Measurements from ENCODE around the gene SMIM24. TPM values are rescaled to one million over a fixed set of nuclear protein-coding genes. Genes with fewer than 3 reads are reported as not detected.

The SMIM24 gene
- total and polyA plus RNA-seq, 4 experiments from 2014 or later = not detected

DNA sequence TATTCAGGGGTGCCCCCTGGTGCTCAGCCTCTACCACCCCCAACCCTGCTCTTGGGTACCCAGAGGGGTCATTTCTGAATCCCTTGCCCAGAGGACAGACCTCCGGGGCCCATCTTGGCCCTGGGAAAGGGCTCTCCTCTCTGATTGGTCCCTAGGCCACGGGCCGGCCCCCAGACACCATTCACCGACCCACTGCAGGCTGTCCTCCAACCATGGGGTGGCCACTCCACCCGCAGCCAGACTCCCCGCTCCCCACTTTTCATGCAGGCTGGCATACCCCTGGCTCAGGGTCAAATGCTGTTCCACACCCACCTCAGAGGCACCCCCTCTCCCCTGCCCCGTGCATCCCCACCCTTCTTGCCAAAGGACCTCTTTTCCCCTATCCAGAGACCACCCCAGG is 14.8 kb downstream of the SMIM24 start:
- H3K9me3 ChIP-seq (ENCODE audit: control insufficient read depth in 1 of 2, low read length in 2 of 2) = no peaks in the 10 kb centered on the region
- H3K4me1 Mint-ChIP-seq = peaks cover 0 to 2% (median under 1%) of the 10 kb centered on the region in 4 donors
- H3K9me3 Mint-ChIP-seq = peaks cover 0 to 2% (median 0%) of the 10 kb centered on the region in 8 donors
- peaks cover 0 to under 1% of the 10 kb centered on the region in 2 donors for H3K27me3 Mint-ChIP-seq
- no peaks in the 10 kb centered on the region for H3K36me3 ChIP-seq (ENCODE audit: insufficient read depth, low read length)
- H3K36me3 Mint-ChIP-seq = peaks cover 6% of the 10 kb centered on the region in 2 donors
- CTCF ChIA-PET (ENCODE audit: partially characterized antibody) = interaction anchor here (1.9 kb wide), 1 partner anchor 161 kb away, joined by 6 read pairs; no protein-coding TSS in a partner anchor
- H3K4me3 Mint-ChIP-seq = no peak overlapping the region
- no peaks in the 10 kb centered on the region for H3K4me1 ChIP-seq (ENCODE audit: insufficient read depth, low read length)
- H3K27ac Mint-ChIP-seq = no peak overlapping the region
- intact Hi-C loops (cut with micrococcal nuclease) = no loop called here
- H3K27me3 ChIP-seq (ENCODE audit: insufficient read depth, low read length) = no peaks in the 10 kb centered on the region
- POLR2A ChIA-PET (ENCODE audit: partially characterized antibody) = no interaction called here
- DNase-seq = no peak
- no peak overlapping the region for H3K4me3 ChIP-seq (ENCODE audit: low read length in 2 of 2)
- H3K27ac ChIP-seq (ENCODE audit: low read depth, low read length) = no peak overlapping the region

DNA sequence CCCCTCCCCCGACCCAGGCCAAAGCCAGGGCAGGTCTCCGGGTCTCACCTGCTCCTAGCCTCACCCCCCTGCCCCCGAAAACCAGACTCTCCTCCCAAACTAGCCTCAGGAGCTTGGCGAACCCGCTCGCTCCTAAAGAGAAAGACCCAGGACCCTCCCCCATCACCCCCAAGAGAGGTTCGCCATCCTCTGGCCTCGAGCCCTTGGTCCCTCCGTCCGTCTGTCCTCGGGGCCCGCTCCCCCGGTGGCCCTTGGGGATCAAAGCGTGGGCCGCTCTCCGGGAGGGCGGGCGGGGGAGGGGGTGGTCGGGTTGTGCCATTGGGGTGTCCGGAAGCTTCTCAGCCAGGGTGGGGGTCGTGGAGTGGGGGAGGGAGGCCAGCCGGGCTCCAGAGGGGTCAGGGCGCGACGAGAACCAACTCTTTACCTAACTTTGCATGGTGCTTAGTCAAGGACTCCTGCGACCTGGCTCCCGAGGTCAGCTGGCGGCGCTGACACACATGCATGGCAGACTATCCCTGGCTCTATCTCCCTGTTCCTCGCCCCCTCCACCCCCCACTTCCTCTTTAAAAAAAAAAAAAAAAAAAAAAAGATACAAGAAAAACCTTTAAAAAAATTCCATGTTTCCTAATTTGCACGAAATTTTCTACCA is 15.6 kb downstream of the SMIM24 start:
- Histone ChIP-seq H3K4me3 (ENCODE audit: low read length in 2 of 2) (no peak overlapping the region), H3K4me1 (ENCODE audit: insufficient read depth, low read length) (no peaks in the 10 kb centered on the region), H3K36me3 (ENCODE audit: insufficient read depth, low read length) (no peaks in the 10 kb centered on the region), H3K9me3 (ENCODE audit: control insufficient read depth in 1 of 2, low read length in 2 of 2) (no peaks in the 10 kb centered on the region), H3K27me3 (ENCODE audit: insufficient read depth, low read length) (no peaks in the 10 kb centered on the region), H3K27ac (ENCODE audit: low read depth, low read length) (no peak overlapping the region)
- CTCF ChIA-PET (ENCODE audit: partially characterized antibody) = interaction anchor here (0.7 to 1.9 kb wide), 3 partner anchors 8 to 174 kb away, joined by 4 to 6 read pairs (median 6); no protein-coding TSS in a partner anchor
- Mint-ChIP-seq H3K27ac (no peak overlapping the region), H3K4me3 (no peak overlapping the region), H3K27me3 (no peaks in the 10 kb centered on the region), H3K4me1 (peaks cover 0 to 2% (median under 1%) of the 10 kb centered on the region in 4 donors), H3K36me3 (peaks cover 6 to 8% of the 10 kb centered on the region in 2 donors), H3K9me3 (peaks cover 0 to 2% (median 0%) of the 10 kb centered on the region in 8 donors)
- intact Hi-C loops (cut with micrococcal nuclease) = no loop called here
- no peak for DNase-seq
- POLR2A ChIA-PET (ENCODE audit: partially characterized antibody) = no interaction called here

- Mint-ChIP-seq H3K4me1 (peaks cover 0 to 2% (median under 1%) of the 10 kb centered on the region in 4 donors), H3K36me3 (peaks cover 6 to 10% of the 10 kb centered on the region in 2 donors), H3K9me3 (peaks cover 0 to 2% (median 0%) of the 10 kb centered on the region in 8 donors), H3K4me3 (no peak overlapping the region), H3K27ac (no peak overlapping the region), H3K27me3 (no peaks in the 10 kb centered on the region)
- POLR2A ChIA-PET (ENCODE audit: partially characterized antibody) = no interaction called here
- H3K4me1 ChIP-seq (ENCODE audit: insufficient read depth, low read length) = no peaks in the 10 kb centered on the region
- H3K9me3 ChIP-seq (ENCODE audit: control insufficient read depth in 1 of 2, low read length in 2 of 2) = no peaks in the 10 kb centered on the region
- no peak overlapping the region for H3K27ac ChIP-seq (ENCODE audit: low read depth, low read length)
- CTCF ChIA-PET (ENCODE audit: partially characterized antibody) = interaction anchor here (1.5 kb wide), 1 partner anchor 9 kb away, joined by 6 read pairs; no protein-coding TSS in a partner anchor
- no peak overlapping the region for H3K4me3 ChIP-seq (ENCODE audit: low read length in 2 of 2)
- intact Hi-C loops (cut with micrococcal nuclease) = no loop called here
- H3K27me3 ChIP-seq (ENCODE audit: insufficient read depth, low read length) = no peaks in the 10 kb centered on the region
- no peak for DNase-seq
- no peaks in the 10 kb centered on the region for H3K36me3 ChIP-seq (ENCODE audit: insufficient read depth, low read length)
Measured at GRCh38 chr19:3463714-3464586, 16.4 kb downstream of the SMIM24 start.

- H3K9me3 Mint-ChIP-seq = peaks cover 0 to 2% (median 0%) of the 10 kb centered on the region in 8 donors
- H3K36me3 Mint-ChIP-seq = peaks cover 6 to 11% of the 10 kb centered on the region in 2 donors
- Histone ChIP-seq H3K4me1 (ENCODE audit: insufficient read depth, low read length) (no peaks in the 10 kb centered on the region), H3K9me3 (ENCODE audit: control insufficient read depth in 1 of 2, low read length in 2 of 2) (no peaks in the 10 kb centered on the region), H3K27me3 (ENCODE audit: insufficient read depth, low read length) (no peaks in the 10 kb centered on the region), H3K36me3 (ENCODE audit: insufficient read depth, low read length) (no peaks in the 10 kb centered on the region), H3K27ac (ENCODE audit: low read depth, low read length) (no peak overlapping the region), H3K4me3 (ENCODE audit: low read length in 2 of 2) (no peak overlapping the region)
- H3K4me3 Mint-ChIP-seq = no peak overlapping the region
- CTCF ChIA-PET (ENCODE audit: partially characterized antibody) = interaction anchor here (1.5 kb wide), 1 partner anchor 10 kb away, joined by 6 read pairs; no protein-coding TSS in a partner anchor
- intact Hi-C loops (cut with micrococcal nuclease) = no loop called here
- no peaks in the 10 kb centered on the region for H3K27me3 Mint-ChIP-seq
- no peak for DNase-seq
- H3K27ac Mint-ChIP-seq = no peak overlapping the region
- POLR2A ChIA-PET (ENCODE audit: partially characterized antibody) = no interaction called here
- no peaks in the 10 kb centered on the region for H3K4me1 Mint-ChIP-seq
Measured at GRCh38 chr19:3462991-3463713, 17.2 kb downstream of the SMIM24 start.

DNA sequence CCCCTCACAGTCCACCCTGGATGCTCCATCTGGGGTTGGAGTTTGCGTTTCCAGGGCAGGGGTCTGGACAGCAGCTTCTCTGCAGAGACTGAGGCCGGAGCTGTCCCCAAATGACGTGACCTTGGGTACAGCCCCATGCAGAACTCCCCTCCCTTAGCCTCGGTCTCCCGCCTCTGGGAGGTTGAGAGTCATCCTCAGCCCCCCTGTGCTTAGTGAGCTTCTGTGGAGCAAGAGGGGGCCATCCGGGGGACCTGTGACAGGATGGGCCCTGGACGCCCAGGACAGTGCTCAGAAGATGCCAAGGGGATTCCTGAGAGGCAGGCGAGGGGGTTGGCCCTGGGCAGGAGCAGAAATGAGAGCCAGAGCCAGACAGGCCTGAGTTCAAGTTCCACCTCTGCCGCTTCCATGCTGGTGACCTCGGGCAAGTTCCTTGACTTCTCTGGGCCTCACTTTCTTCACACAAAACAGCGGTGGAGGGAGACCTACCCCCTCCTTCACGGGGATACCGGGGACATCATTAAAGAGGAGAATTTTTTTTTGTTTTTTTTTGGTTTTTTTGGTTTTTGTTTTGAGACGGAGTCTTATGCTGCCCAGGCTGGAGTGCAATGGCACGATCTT is 20.3 kb downstream of the SMIM24 start:
- H3K4me3 Mint-ChIP-seq = no peak overlapping the region
- CTCF ChIA-PET (ENCODE audit: partially characterized antibody) = interaction anchor here (1.1 to 1.4 kb wide), 2 partner anchors 12 to 30 kb away, joined by 3 to 7 read pairs; no protein-coding TSS in a partner anchor
- no peaks in the 10 kb centered on the region for H3K9me3 Mint-ChIP-seq
- POLR2A ChIA-PET (ENCODE audit: partially characterized antibody) = no interaction called here
- H3K27me3 Mint-ChIP-seq = no peaks in the 10 kb centered on the region
- Histone ChIP-seq H3K4me3 (ENCODE audit: low read length in 2 of 2) (no peak overlapping the region), H3K27me3 (ENCODE audit: insufficient read depth, low read length) (no peaks in the 10 kb centered on the region), H3K27ac (ENCODE audit: low read depth, low read length) (no peak overlapping the region), H3K9me3 (ENCODE audit: control insufficient read depth in 1 of 2, low read length in 2 of 2) (no peaks in the 10 kb centered on the region), H3K36me3 (ENCODE audit: insufficient read depth, low read length) (peaks cover 4% of the 10 kb centered on the region), H3K4me1 (ENCODE audit: insufficient read depth, low read length) (no peaks in the 10 kb centered on the region)
- H3K36me3 Mint-ChIP-seq = peaks cover 6 to 16% of the 10 kb centered on the region in 2 donors
- no peaks in the 10 kb centered on the region for H3K4me1 Mint-ChIP-seq
- no peak overlapping the region for H3K27ac Mint-ChIP-seq
- no peak for DNase-seq
- intact Hi-C loops (cut with micrococcal nuclease) = no loop called here

GRCh38 chr19:3459089-3459881 is 21.0 kb downstream of the SMIM24 start:
- Mint-ChIP-seq H3K36me3 (peaks cover 6 to 16% of the 10 kb centered on the region in 2 donors), H3K27me3 (no peaks in the 10 kb centered on the region), H3K4me1 (no peaks in the 10 kb centered on the region), H3K27ac (no peak overlapping the region), H3K9me3 (no peaks in the 10 kb centered on the region), H3K4me3 (no peak overlapping the region)
- intact Hi-C loops (cut with micrococcal nuclease) = no loop called here
- Histone ChIP-seq H3K9me3 (ENCODE audit: control insufficient read depth in 1 of 2, low read length in 2 of 2) (no peaks in the 10 kb centered on the region), H3K27ac (ENCODE audit: low read depth, low read length) (no peak overlapping the region), H3K36me3 (ENCODE audit: insufficient read depth, low read length) (peaks cover 4% of the 10 kb centered on the region), H3K27me3 (ENCODE audit: insufficient read depth, low read length) (no peaks in the 10 kb centered on the region), H3K4me1 (ENCODE audit: insufficient read depth, low read length) (no peaks in the 10 kb centered on the region), H3K4me3 (ENCODE audit: low read length in 2 of 2) (no peak overlapping the region)
- ChIA-PET CTCF (ENCODE audit: partially characterized antibody) (no interaction called here), POLR2A (ENCODE audit: partially characterized antibody) (no interaction called here)
- no peak for DNase-seq
